HepG2 (cell line): ENCODE results near the gene DAGLB. TPM values are rescaled to one million over a fixed set of nuclear protein-coding genes. Genes with fewer than 3 reads are reported as not detected.
A peak's percentile ranks its signal among the peaks of the same experiment; 100 is the strongest.

Experiments used
- AGO1 ChIP-seq: fragments of 200-400 bp; formaldehyde crosslinking; IDR thresholded peaks from 2 replicates; pipeline ENCODE4 v1.6.1; 2017; ENCODE audit warnings: mild to moderate bottlenecking, low read depth, low read length, moderate library complexity; ENCODE audit not compliant: poor library complexity, severe bottlenecking
- ATRX ChIP-seq: sonication (generic); formaldehyde crosslinking; IDR thresholded peaks from 2 replicates; pipeline ENCODE4 v1.4.0; 2020; ENCODE audit warnings: missing genetic modification reagents, borderline replicate concordance
- BCL6 ChIP-seq: IDR thresholded peaks from 2 replicates; pipeline ENCODE4 v1.6.1; 2016; ENCODE audit warnings: missing genetic modification reagents, missing compliant biosample characterization
- BORCS8-MEF2B ChIP-seq: sonication (generic); formaldehyde crosslinking; IDR thresholded peaks from 2 replicates; pipeline ENCODE4 v1.8.0; 2022; ENCODE audit warnings: mild to moderate bottlenecking, missing genetic modification reagents
- BRCA1 ChIP-seq: sonication (generic); formaldehyde crosslinking; IDR thresholded peaks from 2 replicates; pipeline ENCODE4 v1.4.0; 2020; ENCODE audit warnings: missing genetic modification reagents
- ETV5 ChIP-seq: IDR thresholded peaks from 2 replicates; pipeline ENCODE4 v1.6.1; 2018; ENCODE audit warnings: missing biosample characterization, missing genetic modification reagents, inconsistent platforms, borderline replicate concordance
- GATA4 ChIP-seq: sonication (generic); IDR thresholded peaks from 2 replicates; pipeline ENCODE4 v1.6.1; 2016; ENCODE audit warnings: antibody characterized with exemption, low read depth, borderline replicate concordance
- KDM2A ChIP-seq: sonication (generic); formaldehyde crosslinking; IDR thresholded peaks from 2 replicates; pipeline ENCODE4 v1.4.0; 2020; ENCODE audit warnings: low read depth, missing genetic modification reagents, borderline replicate concordance
- KLF12 ChIP-seq: sonication (generic); formaldehyde crosslinking; IDR thresholded peaks from 2 replicates; pipeline ENCODE4 v1.4.0; 2020; ENCODE audit warnings: missing genetic modification reagents, borderline replicate concordance
- REXO4 ChIP-seq: sonication (generic); formaldehyde crosslinking; IDR thresholded peaks from 2 replicates; pipeline ENCODE4 v1.8.0; 2022; ENCODE audit warnings: missing genetic modification reagents, mild to moderate bottlenecking, borderline replicate concordance
- SAP130 ChIP-seq: IDR thresholded peaks from 2 replicates; pipeline ENCODE4 v1.6.1; 2016; ENCODE audit warnings: low read depth
- SPEN ChIP-seq: sonication (generic); formaldehyde crosslinking; IDR thresholded peaks from 2 replicates; pipeline ENCODE4 v1.5.1; 2020; ENCODE audit warnings: low read depth, mild to moderate bottlenecking, missing genetic modification reagents
- TCF7L2 ChIP-seq: IDR thresholded peaks from 2 replicates; pipeline ENCODE4 v1.6.1; 2011; ENCODE audit warnings: mild to moderate bottlenecking, low read depth, low read length, moderate library complexity
- TFAP4 ChIP-seq: sonication (generic); IDR thresholded peaks from 2 replicates; pipeline ENCODE4 v1.6.1; 2016; ENCODE audit warnings: low read depth, borderline replicate concordance
- ZFP1 ChIP-seq: IDR thresholded peaks from 2 replicates; pipeline ENCODE4 v1.6.1; 2016
- ZNF232 ChIP-seq: sonication (generic); formaldehyde crosslinking; IDR thresholded peaks from 2 replicates; pipeline ENCODE4 v1.4.0; 2020; ENCODE audit warnings: missing genetic modification reagents, borderline replicate concordance
- ZNF24 ChIP-seq: fragments of 450-650 bp; IDR thresholded peaks from 2 replicates; pipeline ENCODE4 v1.6.1; 2017; ENCODE audit warnings: antibody characterized with exemption, mild to moderate bottlenecking
- ZNF503 ChIP-seq: sonication (generic); formaldehyde crosslinking; IDR thresholded peaks from 2 replicates; pipeline ENCODE4 v1.4.0; 2020; ENCODE audit warnings: missing genetic modification reagents
- ZNF777 ChIP-seq: sonication (generic); formaldehyde crosslinking; IDR thresholded peaks from 2 replicates; pipeline ENCODE4 v1.4.0; 2020; ENCODE audit warnings: missing genetic modification reagents
- polyA plus RNA-seq, 8 experiments: library from polyadenylated mRNA; depleted of rRNA in 3 of 8; stranded (reverse) in 7 of 8; unstranded in 1 of 8; fragments of >200 nt; fragmentation: Illumina TruSeq in 4 of 8; extraction: Trizol in 4 of 8; gene quantifications; 2 replicates each; pipeline versions ENCODE4 v1.2.1 to v1.2.3, GENCODE V29; 2011 to 2016; ENCODE audit warnings: low read depth in 4 of 8, missing spikeins in 1 of 8, mixed read lengths in 1 of 8; ENCODE audit not compliant: insufficient read depth in 1 of 8
- total RNA-seq, 5 experiments: library from RNA; depleted of rRNA; stranded (reverse); fragments of >200 nt; fragmentation: Illumina TruSeq; extraction: Trizol; gene quantifications; 2 replicates each; pipeline ENCODE4 v1.2.3, GENCODE V29; 2016; ENCODE audit warnings: low read depth in 1 of 5
- TF ChIP-seq, protein P1 (sequence below): IDR thresholded peaks from 2 replicates; pipeline ENCODE4 v1.6.1; 2016; ENCODE audit warnings: control low read depth
- TF ChIP-seq, protein P2 (sequence below): sonication (generic); formaldehyde crosslinking; IDR thresholded peaks from 2 replicates; pipeline ENCODE4 v1.4.0; 2020; ENCODE audit warnings: missing genetic modification reagents, low read depth, mild to moderate bottlenecking, borderline replicate concordance
- TF ChIP-seq, protein P3 (sequence below): sonication (generic); formaldehyde crosslinking; IDR thresholded peaks from 2 replicates; pipeline ENCODE4 v1.5.0; 2020; ENCODE audit warnings: missing genetic modification reagents
- TF ChIP-seq, protein P4 (sequence below), 2 experiments: fragments of 450-650 bp in 1 of 2; sonication (generic) in 1 of 2; formaldehyde crosslinking; IDR thresholded peaks; 2 replicates each; pipeline versions ENCODE4 v1.5.0 to v1.8.0; 2020 to 2022; ENCODE audit warnings: mild to moderate bottlenecking in 1 of 2, missing genetic modification reagents in 1 of 2
- TF ChIP-seq, protein P5 (sequence below): sonication (generic); formaldehyde crosslinking; IDR thresholded peaks from 2 replicates; pipeline ENCODE4 v1.5.1; 2020; ENCODE audit warnings: mild to moderate bottlenecking, missing genetic modification reagents, moderate library complexity

DAGLB gene
- total and polyA plus RNA-seq, 2 of the 13 experiments (the other 11 are each of a cell fraction or from before 2014, with no cell fraction given), result 7.9 to 9.8 TPM

DNA sequence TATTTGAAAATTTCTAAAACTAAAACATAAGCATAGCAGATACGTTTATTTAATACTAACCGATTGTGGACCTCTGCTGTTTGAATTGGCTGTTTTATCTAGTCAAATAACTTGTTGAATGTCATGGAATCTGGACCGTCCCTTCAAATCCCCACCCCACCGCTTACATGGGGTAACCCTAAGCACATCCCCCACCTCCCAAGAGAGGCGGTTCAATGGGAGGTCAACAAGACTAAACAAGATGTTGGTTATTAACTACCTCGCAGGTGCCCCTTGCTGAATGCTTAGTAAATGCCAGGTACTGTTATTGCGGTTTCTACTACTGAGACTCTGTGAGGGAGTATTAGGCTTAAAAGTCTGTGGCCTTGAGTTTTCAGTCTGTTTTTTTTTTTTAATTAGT, 70.9 kb downstream of the DAGLB start (continued):
- TF ChIP-seq SPEN (CRISPR knock-in tag), result no peak
- TF ChIP-seq ZNF24, result no peak
- TF ChIP-seq TFAP4, result no peak
- peak; percentile 22; the same call in 1 of the 2 replicates for TF ChIP-seq ETV5
- TF ChIP-seq KLF12, result no peak
- TF ChIP-seq SAP130 (CRISPR knock-in tag), result peak; percentile 77
- no peak for TF ChIP-seq GATA4
- TF ChIP-seq, protein P1, sequence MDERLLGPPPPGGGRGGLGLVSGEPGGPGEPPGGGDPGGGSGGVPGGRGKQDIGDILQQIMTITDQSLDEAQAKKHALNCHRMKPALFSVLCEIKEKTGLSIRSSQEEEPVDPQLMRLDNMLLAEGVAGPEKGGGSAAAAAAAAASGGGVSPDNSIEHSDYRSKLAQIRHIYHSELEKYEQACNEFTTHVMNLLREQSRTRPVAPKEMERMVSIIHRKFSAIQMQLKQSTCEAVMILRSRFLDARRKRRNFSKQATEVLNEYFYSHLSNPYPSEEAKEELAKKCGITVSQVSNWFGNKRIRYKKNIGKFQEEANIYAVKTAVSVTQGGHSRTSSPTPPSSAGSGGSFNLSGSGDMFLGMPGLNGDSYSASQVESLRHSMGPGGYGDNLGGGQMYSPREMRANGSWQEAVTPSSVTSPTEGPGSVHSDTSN, result no peak
- TF ChIP-seq TCF7L2, result no peak
- peak; percentile 32; the same call in 1 of the 2 replicates for TF ChIP-seq ZNF503
- TF ChIP-seq BCL6 (CRISPR knock-in tag), result peak; percentile 54; the same call in 1 of the 2 replicates
- no peak for TF ChIP-seq AGO1
- TF ChIP-seq ATRX, result no peak
- TF ChIP-seq, protein P2, sequence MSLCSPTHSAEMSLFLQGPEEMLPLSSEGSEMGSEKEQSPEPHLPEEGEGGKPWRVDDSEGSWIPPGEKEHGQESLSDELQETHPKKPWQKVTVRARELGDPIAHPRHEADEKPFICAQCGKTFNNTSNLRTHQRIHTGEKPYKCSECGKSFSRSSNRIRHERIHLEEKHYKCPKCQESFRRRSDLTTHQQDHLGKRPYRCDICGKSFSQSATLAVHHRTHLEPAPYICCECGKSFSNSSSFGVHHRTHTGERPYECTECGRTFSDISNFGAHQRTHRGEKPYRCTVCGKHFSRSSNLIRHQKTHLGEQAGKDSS (CRISPR knock-in tag), result no peak
- TF ChIP-seq ZNF232 (CRISPR knock-in tag), result no peak
- no peak for TF ChIP-seq KDM2A
- TF ChIP-seq, protein P3, sequence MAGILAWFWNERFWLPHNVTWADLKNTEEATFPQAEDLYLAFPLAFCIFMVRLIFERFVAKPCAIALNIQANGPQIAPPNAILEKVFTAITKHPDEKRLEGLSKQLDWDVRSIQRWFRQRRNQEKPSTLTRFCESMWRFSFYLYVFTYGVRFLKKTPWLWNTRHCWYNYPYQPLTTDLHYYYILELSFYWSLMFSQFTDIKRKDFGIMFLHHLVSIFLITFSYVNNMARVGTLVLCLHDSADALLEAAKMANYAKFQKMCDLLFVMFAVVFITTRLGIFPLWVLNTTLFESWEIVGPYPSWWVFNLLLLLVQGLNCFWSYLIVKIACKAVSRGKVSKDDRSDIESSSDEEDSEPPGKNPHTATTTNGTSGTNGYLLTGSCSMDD, result no peak
- no peak for TF ChIP-seq ZFP1
- no peak for TF ChIP-seq BORCS8-MEF2B
- TF ChIP-seq, protein P4, sequence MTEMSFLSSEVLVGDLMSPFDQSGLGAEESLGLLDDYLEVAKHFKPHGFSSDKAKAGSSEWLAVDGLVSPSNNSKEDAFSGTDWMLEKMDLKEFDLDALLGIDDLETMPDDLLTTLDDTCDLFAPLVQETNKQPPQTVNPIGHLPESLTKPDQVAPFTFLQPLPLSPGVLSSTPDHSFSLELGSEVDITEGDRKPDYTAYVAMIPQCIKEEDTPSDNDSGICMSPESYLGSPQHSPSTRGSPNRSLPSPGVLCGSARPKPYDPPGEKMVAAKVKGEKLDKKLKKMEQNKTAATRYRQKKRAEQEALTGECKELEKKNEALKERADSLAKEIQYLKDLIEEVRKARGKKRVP (CRISPR knock-in tag; IDR thresholded peaks at IDR 0.05), result peak in 1 of 2 experiments; percentile 54; a peak in 1 of 4 replicates
- no peak for TF ChIP-seq BRCA1 (CRISPR knock-in tag)
- TF ChIP-seq REXO4, result no peak
- no peak for TF ChIP-seq ZNF777 (CRISPR knock-in tag)
- TF ChIP-seq, protein P5, sequence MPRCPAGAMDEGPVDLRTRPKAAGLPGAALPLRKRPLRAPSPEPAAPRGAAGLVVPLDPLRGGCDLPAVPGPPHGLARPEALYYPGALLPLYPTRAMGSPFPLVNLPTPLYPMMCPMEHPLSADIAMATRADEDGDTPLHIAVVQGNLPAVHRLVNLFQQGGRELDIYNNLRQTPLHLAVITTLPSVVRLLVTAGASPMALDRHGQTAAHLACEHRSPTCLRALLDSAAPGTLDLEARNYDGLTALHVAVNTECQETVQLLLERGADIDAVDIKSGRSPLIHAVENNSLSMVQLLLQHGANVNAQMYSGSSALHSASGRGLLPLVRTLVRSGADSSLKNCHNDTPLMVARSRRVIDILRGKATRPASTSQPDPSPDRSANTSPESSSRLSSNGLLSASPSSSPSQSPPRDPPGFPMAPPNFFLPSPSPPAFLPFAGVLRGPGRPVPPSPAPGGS (CRISPR knock-in tag), result no peak
